OCI-LY7 (cell line): ENCODE data around the gene SH3RF3.

Source experiments
- CTCF ChIP-seq: fragments of 200-600 bp; sonication (generic); conservative IDR thresholded peaks from 2 replicates; pipeline ENCODE4 v1.5.1; 2014; ENCODE audit warnings: mild to moderate bottlenecking, antibody characterized with exemption, low read length, moderate library complexity, mixed read lengths
- EZH2phosphoT487 ChIP-seq: fragments of 200-600 bp; sonication (generic); IDR thresholded peaks from 2 replicates; pipeline ENCODE4 v1.6.1; 2018; ENCODE audit warnings: low read depth, borderline replicate concordance, mild to moderate bottlenecking, mixed run types, antibody characterized with exemption, low read length, moderate library complexity, mixed read lengths

GRCh38 chr2:109234355-109234754 is 105.3 kb downstream of the SH3RF3 start:
- TF ChIP-seq CTCF (no peak), EZH2phosphoT487 (no peak)
